GM15510 (cell line): ENCODE measurements around the gene PARP12.

Experiments used
- POLR2A ChIP-seq: IDR thresholded peaks from 3 replicates; pipeline ENCODE4 v1.6.1; 2011; ENCODE audit warnings: borderline replicate concordance; ENCODE audit not compliant: insufficient read length; ENCODE audit errors: extremely low read depth

The PARP12 gene

DNA sequence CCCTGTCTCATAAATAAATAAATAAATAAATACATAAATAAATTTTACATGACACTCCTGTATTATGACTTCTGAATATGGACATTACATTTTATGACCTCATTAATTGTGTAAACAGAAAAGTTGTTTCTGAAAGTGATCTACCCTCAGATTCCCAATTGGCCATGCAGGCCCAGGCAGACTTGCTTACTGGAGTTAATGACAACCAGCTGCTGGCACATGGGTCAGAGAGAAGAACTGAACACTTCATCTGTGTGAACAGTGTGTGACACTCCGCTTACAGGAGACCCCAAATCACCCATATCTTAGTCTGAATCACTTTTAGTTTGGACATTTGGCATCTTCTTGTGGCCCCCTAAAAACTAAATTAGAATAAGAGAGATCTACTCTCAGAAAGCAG, 31.4 kb downstream of the PARP12 start:
- TF ChIP-seq POLR2A, result no peak

GRCh38 chr7:140029072-140029471, 33.7 kb downstream of the PARP12 start:
- no peak for TF ChIP-seq POLR2A

- TF ChIP-seq POLR2A, result no peak
Observed at GRCh38 chr7:140028311-140028710, 34.4 kb downstream of the PARP12 start.

DNA sequence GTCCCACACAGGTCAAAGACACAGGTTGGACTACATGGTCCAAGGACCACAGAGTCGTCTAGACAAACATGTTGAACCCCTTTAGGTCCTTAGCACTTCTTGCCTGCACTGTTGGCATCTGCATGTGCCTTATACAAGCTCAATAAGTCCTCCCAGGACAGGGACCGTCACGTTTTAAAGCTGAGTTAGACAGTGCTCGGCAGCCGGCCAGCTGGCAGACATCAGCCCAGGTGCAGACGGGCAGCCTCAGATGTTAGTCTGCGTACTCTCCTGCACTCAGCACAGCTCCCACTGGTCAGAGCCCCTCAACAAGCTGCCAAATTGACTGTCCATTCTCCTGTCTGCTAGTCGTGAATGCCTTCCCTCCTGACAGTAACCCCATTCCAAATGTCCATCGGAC, 34.9 kb downstream of the PARP12 start:
- no peak for TF ChIP-seq POLR2A

GRCh38 chr7:140026935-140027334, 35.8 kb downstream of the PARP12 start:
- TF ChIP-seq POLR2A, result no peak

- no peak for TF ChIP-seq POLR2A
Observed at GRCh38 chr7:140025814-140026433, 36.8 kb downstream of the PARP12 start.

- TF ChIP-seq POLR2A, result no peak
Observed at GRCh38 chr7:140025241-140025640, 37.5 kb downstream of the PARP12 start.

GRCh38 chr7:140024585-140024984, 38.2 kb downstream of the PARP12 start:
- no peak for TF ChIP-seq POLR2A

DNA sequence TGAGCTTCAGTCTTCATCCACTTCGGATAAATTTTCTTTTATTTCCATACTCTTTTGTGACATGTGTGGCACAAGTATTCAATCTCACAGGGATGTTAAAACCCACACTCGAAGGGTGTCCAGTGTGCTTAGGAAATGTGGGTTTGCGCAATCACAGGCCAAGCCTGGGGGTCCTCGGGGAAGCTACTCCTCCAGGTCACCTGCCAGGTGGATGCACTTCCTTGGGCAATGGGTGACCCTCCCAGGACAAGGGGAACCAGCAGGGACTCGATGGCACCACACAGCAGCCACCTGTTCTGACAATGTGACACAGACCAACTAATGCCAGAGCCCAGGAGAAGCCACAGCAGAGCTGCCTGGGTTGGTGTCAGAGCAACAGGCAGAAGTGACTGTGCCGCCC, 39.0 kb downstream of the PARP12 start:
- no peak for TF ChIP-seq POLR2A

GRCh38 chr7:140022582-140023211, 40.1 kb downstream of the PARP12 start:
- TF ChIP-seq POLR2A, result no peak

- no peak for TF ChIP-seq POLR2A
Observed at GRCh38 chr7:140021603-140022002, 41.1 kb downstream of the PARP12 start.

GRCh38 chr7:140019606-140020005, 43.1 kb downstream of the PARP12 start:
- TF ChIP-seq POLR2A, result no peak

- TF ChIP-seq POLR2A, result no peak
Observed at GRCh38 chr7:140019172-140019571, 43.6 kb downstream of the PARP12 start.

GRCh38 chr7:140018125-140019043, 44.4 kb downstream of the PARP12 start:
- no peak for TF ChIP-seq POLR2A

DNA sequence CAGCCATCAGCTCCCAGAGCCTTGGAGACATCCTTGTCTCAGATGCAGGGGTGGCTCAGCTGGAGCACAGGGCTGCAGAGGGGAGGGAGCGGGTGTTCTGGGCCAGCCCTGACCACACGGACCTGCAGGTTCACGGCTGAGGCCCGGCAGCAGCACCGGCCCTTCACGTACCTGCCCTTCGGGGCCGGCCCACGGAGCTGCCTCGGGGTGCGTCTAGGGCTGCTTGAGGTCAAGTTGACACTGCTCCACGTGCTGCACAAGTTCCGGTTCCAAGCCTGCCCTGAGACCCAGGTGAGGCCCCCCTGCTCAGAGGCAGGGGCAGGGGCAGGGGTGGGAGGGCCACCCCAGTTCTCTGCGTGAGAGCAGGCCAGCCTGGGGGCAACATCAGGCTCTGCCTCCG, 45.2 kb downstream of the PARP12 start:
- no peak for TF ChIP-seq POLR2A
